Loucy (cell line): ENCODE measurements around the gene UCHL5.
"Not testable (repeated sequence)": the region's sequence is repeated elsewhere in the genome, so short reads cannot be mapped to it uniquely, and the experiment has no call there.

Source experiments
- H2AFZ ChIP-seq: fragments of 200-600 bp; sonication (generic); 2 replicates; pipeline ENCODE4 v1.6.0; 2016; ENCODE audit warnings: antibody characterized with exemption, mild to moderate bottlenecking, low read length, moderate library complexity
- H3F3A ChIP-seq: fragments of 200-600 bp; 2 replicates; pipeline ENCODE4 v1.6.0; 2016; ENCODE audit warnings: antibody characterized with exemption, low read depth, mild to moderate bottlenecking
- H3K27me3 ChIP-seq: fragments of 200-600 bp; sonication (generic); 2 replicates; pipeline ENCODE4 v1.6.1; 2014; ENCODE audit warnings: low read length, mild to moderate bottlenecking; ENCODE audit not compliant: insufficient read depth, poor library complexity, severe bottlenecking
- H3K36me3 ChIP-seq: fragments of 200-600 bp; sonication (generic); 2 replicates; pipeline ENCODE4 v1.6.1; 2016; ENCODE audit warnings: low read length; ENCODE audit not compliant: insufficient read depth
- H3K4me1 ChIP-seq: fragments of 200-600 bp; sonication (generic); 2 replicates; pipeline ENCODE4 v1.5.1; 2014; ENCODE audit warnings: low read length, mild to moderate bottlenecking; ENCODE audit not compliant: insufficient read depth, poor library complexity, severe bottlenecking
- H3K4me2 ChIP-seq: fragments of 200-600 bp; sonication (generic); 2 replicates; pipeline ENCODE4 v1.6.0; 2014; ENCODE audit warnings: antibody characterized with exemption, low read length, low read depth, mild to moderate bottlenecking; ENCODE audit not compliant: poor library complexity, severe bottlenecking
- H3K4me3 ChIP-seq: fragments of 200-600 bp; sonication (generic); 2 replicates; pipeline ENCODE4 v1.5.1; 2014; ENCODE audit warnings: low read length, mild to moderate bottlenecking, mixed read lengths; ENCODE audit not compliant: poor library complexity, severe bottlenecking
- H3K79me2 ChIP-seq: fragments of 200-600 bp; sonication (generic); 2 replicates; pipeline ENCODE4 v1.6.1; 2014; ENCODE audit warnings: low read length; ENCODE audit not compliant: insufficient read depth
- H3K9ac ChIP-seq: fragments of 200-600 bp; sonication (generic); 2 replicates; pipeline ENCODE4 v1.6.0; 2014; ENCODE audit warnings: mild to moderate bottlenecking, low read depth, low read length, moderate library complexity; ENCODE audit not compliant: poor library complexity, severe bottlenecking
- H3K9me2 ChIP-seq: fragments of 200-600 bp; sonication (generic); replicated peaks from 2 replicates; pipeline ENCODE4 v1.6.1; 2016; ENCODE audit warnings: low read depth, low read length, mixed read lengths
- H3K9me3 ChIP-seq: fragments of 200-600 bp; sonication (generic); 2 replicates; pipeline ENCODE4 v1.6.1; 2014; ENCODE audit warnings: mild to moderate bottlenecking, antibody characterized with exemption, low read length, low read depth; ENCODE audit not compliant: insufficient read depth
- H4K20me1 ChIP-seq: fragments of 200-600 bp; sonication (generic); 2 replicates; pipeline ENCODE4 v1.6.0; 2014; ENCODE audit warnings: antibody characterized with exemption, low read length, mild to moderate bottlenecking; ENCODE audit not compliant: insufficient read depth, poor library complexity, severe bottlenecking
- CTCF ChIP-seq: fragments of 200-600 bp; sonication (generic); conservative IDR thresholded peaks from 2 replicates; pipeline ENCODE4 v1.5.1; 2014; ENCODE audit warnings: mild to moderate bottlenecking, antibody characterized with exemption, low read length
- EZH2phosphoT487 ChIP-seq: fragments of 200-600 bp; IDR thresholded peaks from 2 replicates; pipeline ENCODE4 v1.6.1; 2018; ENCODE audit warnings: antibody characterized with exemption, mild to moderate bottlenecking, moderate library complexity, borderline replicate concordance

The UCHL5 gene

GRCh38 chr1:193060115-193060403, 899 bp upstream of the UCHL5 start:
- H3K79me2 ChIP-seq, result peaks cover 89% of the 10 kb centered on the region
- H3K4me3 ChIP-seq, result peak overlapping the region; percentile 90
- peak overlapping the region; percentile 91 for H2AFZ ChIP-seq
- H3K27me3 ChIP-seq, result no peaks in the 10 kb centered on the region
- H3K4me2 ChIP-seq, result peak overlapping the region; percentile 91
- no peaks in the 10 kb centered on the region for H3F3A ChIP-seq
- no peaks in the 10 kb centered on the region for H3K9me3 ChIP-seq
- TF ChIP-seq CTCF, result no peak
- H3K4me1 ChIP-seq, result peaks cover 47% of the 10 kb centered on the region
- peak overlapping the region; percentile 95 for H3K9ac ChIP-seq
- no peaks in the 10 kb centered on the region for H3K9me2 ChIP-seq
- H3K36me3 ChIP-seq, result no peaks in the 10 kb centered on the region
- peaks cover 58% of the 10 kb centered on the region for H4K20me1 ChIP-seq

- Histone ChIP-seq H3K4me2 (peak overlapping the region; percentile 82), H3K79me2 (peaks cover 94% of the 10 kb centered on the region), H3K4me3 (peak overlapping the region; percentile 90), H4K20me1 (peaks cover 53% of the 10 kb centered on the region), H3K27me3 (no peaks in the 10 kb centered on the region), H3K9me3 (no peaks in the 10 kb centered on the region), H3K9me2 (no peaks in the 10 kb centered on the region), H3K4me1 (peaks cover 48% of the 10 kb centered on the region), H3K36me3 (no peaks in the 10 kb centered on the region), H3K9ac (peak overlapping the region; percentile 95), H2AFZ (peak overlapping the region; percentile 68), H3F3A (no peaks in the 10 kb centered on the region)
- TF ChIP-seq EZH2phosphoT487 (no peak), CTCF (no peak)
These were observed 455 bp downstream of the UCHL5 start for GRCh38 chr1:193058529-193059281.

GRCh38 chr1:193054169-193054675, 4.9 kb downstream of the UCHL5 start:
- H3K4me2 ChIP-seq, result peak overlapping the region; percentile 42
- TF ChIP-seq EZH2phosphoT487, result no peak
- no peak for TF ChIP-seq CTCF

GRCh38 chr1:193048913-193049312, 10.2 kb downstream of the UCHL5 start:
- H3K9me2 ChIP-seq, H3K27me3 ChIP-seq, H3K4me3 ChIP-seq, H3K4me2 ChIP-seq, H3F3A ChIP-seq, H2AFZ ChIP-seq, H4K20me1 ChIP-seq, H3K9ac ChIP-seq, H3K9me3 ChIP-seq: not testable (repeated sequence)
- Histone ChIP-seq H3K79me2 (peaks cover 27% of the 10 kb centered on the region), H3K36me3 (peaks cover 55% of the 10 kb centered on the region; the same call in 1 of the 2 replicates), H3K4me1 (peaks cover 14% of the 10 kb centered on the region)

More at GRCh38 chr1:193054169-193054675, 4.9 kb downstream of the UCHL5 start:
- Histone ChIP-seq H4K20me1 (peaks cover 32% of the 10 kb centered on the region), H3K9me3 (no peaks in the 10 kb centered on the region), H3K4me1 (peaks cover 46% of the 10 kb centered on the region), H3K4me3 (no peak overlapping the region), H3K9ac (peak overlapping the region; percentile 18), H2AFZ (no peak overlapping the region), H3K27me3 (no peaks in the 10 kb centered on the region), H3F3A (no peaks in the 10 kb centered on the region), H3K9me2 (no peaks in the 10 kb centered on the region), H3K79me2 (peaks cover 78% of the 10 kb centered on the region), H3K36me3 (peaks cover 16% of the 10 kb centered on the region; the same call in 1 of the 2 replicates)
